Lower leg skin (tissue), 3 donors: ENCODE data around the gene SLIT3.

Source experiments
- CTCF ChIP-seq, 3 donors: fragments of 450-650 bp; IDR thresholded peaks; one replicate each; pipeline ENCODE4 v1.5.1; 2016; ENCODE audit warnings: antibody characterized with exemption in 3 of 3, mild to moderate bottlenecking in 3 of 3, moderate library complexity in 2 of 3
- POLR2A ChIP-seq, 2 donors: fragments of 450-650 bp; IDR thresholded peaks; one replicate each; pipeline ENCODE4 v1.6.1; 2016 to 2017; ENCODE audit warnings: antibody characterized with exemption in 2 of 2, mild to moderate bottlenecking in 1 of 2, moderate library complexity in 1 of 2

- TF ChIP-seq CTCF (IDR thresholded peaks at IDR 0.05) (no peak), POLR2A (IDR thresholded peaks at IDR 0.05) (no peak)
These were observed 440.4 kb downstream of the SLIT3 start for GRCh38 chr5:168860503-168860902.
